Fibroblast of lung (primary cell): ENCODE measurements around the gene SPOCD1. TPM values are rescaled to one million over a fixed set of nuclear protein-coding genes. Genes with fewer than 3 reads are reported as not detected.

Source experiments
- DNase-seq, 2 donors: peaks; one replicate each; pipeline versions ENCODE4 v3.0.0 to v3.0.0-alpha.2; 2010; ENCODE audit warnings: low read depth in 2 of 2
- H2AFZ ChIP-seq: 2 replicates; pipeline ENCODE4 v1.5.1; 2012; ENCODE audit warnings: low read length, control low read depth, inconsistent platforms
- H3K27ac ChIP-seq: 2 replicates; pipeline ENCODE4 v1.5.1; 2011; ENCODE audit warnings: low read length, control low read depth; ENCODE audit not compliant: insufficient read depth
- H3K27me3 ChIP-seq: 2 replicates; pipeline ENCODE4 v1.5.1; 2011; ENCODE audit warnings: mild to moderate bottlenecking, low read length; ENCODE audit not compliant: control insufficient read depth, insufficient read depth
- H3K36me3 ChIP-seq: 2 replicates; pipeline ENCODE4 v1.5.1; 2011; ENCODE audit warnings: low read length; ENCODE audit not compliant: control insufficient read depth, insufficient read depth
- H3K4me1 ChIP-seq: 2 replicates; pipeline ENCODE4 v1.5.1; 2011; ENCODE audit warnings: low read length; ENCODE audit not compliant: control insufficient read depth, insufficient read depth; ENCODE audit errors: extremely low read depth
- H3K4me2 ChIP-seq: 2 replicates; pipeline ENCODE4 v1.5.1; 2011; ENCODE audit warnings: low read length, control low read depth; ENCODE audit not compliant: insufficient read depth; ENCODE audit errors: extremely low read depth
- H3K4me3 ChIP-seq, 4 experiments: fragments of 200-600 bp in 1 of 4; sonication (generic) in 1 of 4; replicated peaks in 1 of 4; 2 replicates each; pipeline ENCODE4 v1.5.1; 2011 to 2016; ENCODE audit warnings: low read length in 4 of 4, low read depth in 3 of 4, mild to moderate bottlenecking in 3 of 4, control low read depth in 2 of 4, inconsistent platforms in 1 of 4, mixed read lengths in 1 of 4; ENCODE audit not compliant: insufficient read depth in 1 of 4; ENCODE audit errors: control extremely low read depth in 1 of 4
- H3K79me2 ChIP-seq: 2 replicates; pipeline ENCODE4 v1.5.1; 2012; ENCODE audit warnings: mild to moderate bottlenecking, low read length, inconsistent platforms; ENCODE audit not compliant: control insufficient read depth, insufficient read depth
- H3K9ac ChIP-seq: 2 replicates; pipeline ENCODE4 v1.5.1; 2011; ENCODE audit warnings: mild to moderate bottlenecking, low read length, control low read depth; ENCODE audit not compliant: insufficient read depth
- H3K9me3 ChIP-seq: 2 replicates; pipeline ENCODE4 v1.5.1; 2012; ENCODE audit warnings: low read depth, low read length; ENCODE audit not compliant: control insufficient read depth, insufficient read depth
- H4K20me1 ChIP-seq: 2 replicates; pipeline ENCODE4 v1.5.1; 2011; ENCODE audit warnings: low read length; ENCODE audit not compliant: control insufficient read depth, insufficient read depth; ENCODE audit errors: extremely low read depth
- EZH2 ChIP-seq: IDR thresholded peaks from 2 replicates; pipeline ENCODE4 v1.5.1; 2012; ENCODE audit warnings: low read length, control low read depth, mild to moderate bottlenecking; ENCODE audit errors: missing control alignments
- polyA plus RNA-seq, 2 donors: library from polyadenylated mRNA; depleted of rRNA in 1 of 2; stranded (reverse) in 1 of 2; unstranded in 1 of 2; fragments of >200 nt; gene quantifications; 2 replicates each; pipeline ENCODE4 v1.2.1, GENCODE V29; 2011 to 2012; ENCODE audit warnings: missing spikeins in 1 of 2
- total RNA-seq: library from RNA; depleted of rRNA; stranded (reverse); fragments of >200 nt; gene quantifications from 2 replicates; pipeline ENCODE4 v1.2.1, GENCODE V29; 2014
- TF ChIP-seq, protein P1 (sequence below), 2 donors: IDR thresholded peaks in 1 of 2; conservative IDR thresholded peaks in 1 of 2; 1 replicate in 1 of 2; 2 replicates in 1 of 2; pipeline ENCODE4 v1.5.1; 2011 to 2012; ENCODE audit warnings: low read length in 2 of 2, control low read depth in 1 of 2, inconsistent platforms in 1 of 2, low read depth in 1 of 2, mild to moderate bottlenecking in 1 of 2

SPOCD1 gene
- total and polyA plus RNA-seq, 2 donors (not counting 1 experiment from before 2014, with no cell fraction given): 47.2 to 55.4 TPM

DNA sequence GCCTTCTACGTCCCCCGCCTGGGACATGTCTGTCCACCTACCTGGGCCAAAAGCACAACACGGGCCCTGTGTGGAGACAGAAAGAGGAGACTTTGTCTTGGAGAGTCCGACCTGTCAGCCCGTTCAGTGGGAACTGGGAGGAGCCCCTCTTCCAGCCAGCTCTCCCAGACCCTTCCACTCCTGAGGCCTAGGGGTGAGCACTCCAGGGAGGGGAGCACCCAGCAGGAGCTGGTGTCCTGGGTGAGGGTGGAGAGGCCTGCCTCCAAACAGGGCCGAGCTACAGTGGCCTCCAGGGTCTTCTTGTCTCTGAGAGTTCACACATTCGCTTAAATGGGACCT is 546 bp downstream of the SPOCD1 start:
- no peaks in the 10 kb centered on the region for H3K9me3 ChIP-seq
- no peaks in the 10 kb centered on the region for H3K4me1 ChIP-seq
- H4K20me1 ChIP-seq: no peaks in the 10 kb centered on the region
- no peak overlapping the region for H3K4me2 ChIP-seq
- no peak overlapping the region for H3K9ac ChIP-seq
- H3K27ac ChIP-seq: no peak overlapping the region
- no peak for DNase-seq
- no peaks in the 10 kb centered on the region for H3K79me2 ChIP-seq
- H3K4me3 ChIP-seq: peak overlapping the region in 1 of 4 experiments; percentile 26
- no peaks in the 10 kb centered on the region for H3K27me3 ChIP-seq
- no peak overlapping the region for H2AFZ ChIP-seq
- no peaks in the 10 kb centered on the region for H3K36me3 ChIP-seq
- TF ChIP-seq EZH2: no peak
- TF ChIP-seq, protein P1, sequence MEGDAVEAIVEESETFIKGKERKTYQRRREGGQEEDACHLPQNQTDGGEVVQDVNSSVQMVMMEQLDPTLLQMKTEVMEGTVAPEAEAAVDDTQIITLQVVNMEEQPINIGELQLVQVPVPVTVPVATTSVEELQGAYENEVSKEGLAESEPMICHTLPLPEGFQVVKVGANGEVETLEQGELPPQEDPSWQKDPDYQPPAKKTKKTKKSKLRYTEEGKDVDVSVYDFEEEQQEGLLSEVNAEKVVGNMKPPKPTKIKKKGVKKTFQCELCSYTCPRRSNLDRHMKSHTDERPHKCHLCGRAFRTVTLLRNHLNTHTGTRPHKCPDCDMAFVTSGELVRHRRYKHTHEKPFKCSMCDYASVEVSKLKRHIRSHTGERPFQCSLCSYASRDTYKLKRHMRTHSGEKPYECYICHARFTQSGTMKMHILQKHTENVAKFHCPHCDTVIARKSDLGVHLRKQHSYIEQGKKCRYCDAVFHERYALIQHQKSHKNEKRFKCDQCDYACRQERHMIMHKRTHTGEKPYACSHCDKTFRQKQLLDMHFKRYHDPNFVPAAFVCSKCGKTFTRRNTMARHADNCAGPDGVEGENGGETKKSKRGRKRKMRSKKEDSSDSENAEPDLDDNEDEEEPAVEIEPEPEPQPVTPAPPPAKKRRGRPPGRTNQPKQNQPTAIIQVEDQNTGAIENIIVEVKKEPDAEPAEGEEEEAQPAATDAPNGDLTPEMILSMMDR (conservative IDR thresholded peaks at IDR 0.05 in 1 of 2, IDR thresholded peaks at IDR 0.05 in 1 of 2; ENCODE audit: low read depth in 1 of 2, low read length in 2 of 2): no peak

DNA sequence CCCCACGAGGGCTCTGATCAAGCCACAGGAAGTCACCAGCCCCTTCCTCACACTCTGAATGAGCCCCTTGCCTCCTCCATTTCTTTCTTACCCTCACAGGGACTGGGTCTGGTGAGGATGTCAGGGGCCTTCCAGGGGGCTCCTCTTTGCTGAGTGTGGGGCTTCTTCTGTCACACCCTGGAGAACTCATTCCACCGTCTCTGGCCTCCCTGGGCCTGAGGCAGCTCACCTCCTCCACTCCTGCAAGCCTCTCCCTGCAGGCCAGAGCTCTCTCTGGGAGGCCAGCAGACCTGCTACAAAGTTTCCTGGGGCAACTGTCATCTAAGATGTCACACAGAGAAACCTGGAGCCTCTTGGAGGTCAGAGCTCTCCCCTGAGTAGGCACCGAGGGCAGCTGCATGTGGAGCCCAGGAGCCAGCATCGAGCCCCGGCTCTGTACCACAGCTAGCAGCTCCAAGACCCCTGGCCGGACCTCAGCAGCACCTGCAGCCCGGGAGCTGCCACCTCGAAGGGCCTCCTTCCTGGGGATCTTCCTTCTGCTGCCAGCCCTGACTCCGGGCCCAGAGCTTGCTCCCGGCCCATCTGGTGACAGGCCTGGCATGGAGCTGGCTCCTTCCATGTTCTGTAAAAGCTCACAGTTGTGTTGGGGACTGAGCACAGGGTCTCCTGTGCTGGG is 1.1 kb downstream of the SPOCD1 start:
- Histone ChIP-seq H3K4me3 (no peak overlapping the region), H2AFZ (no peak overlapping the region), H3K36me3 (no peaks in the 10 kb centered on the region), H3K4me1 (no peaks in the 10 kb centered on the region), H3K4me2 (no peak overlapping the region), H3K79me2 (no peaks in the 10 kb centered on the region), H3K27me3 (no peaks in the 10 kb centered on the region), H3K9me3 (no peaks in the 10 kb centered on the region), H3K27ac (no peak overlapping the region), H3K9ac (no peak overlapping the region), H4K20me1 (no peaks in the 10 kb centered on the region)
- no peak for TF ChIP-seq EZH2
- TF ChIP-seq, protein P1 (conservative IDR thresholded peaks at IDR 0.05 in 1 of 2, IDR thresholded peaks at IDR 0.05 in 1 of 2; ENCODE audit: low read depth in 1 of 2, low read length in 2 of 2): no peak
- DNase-seq: no peak

DNA sequence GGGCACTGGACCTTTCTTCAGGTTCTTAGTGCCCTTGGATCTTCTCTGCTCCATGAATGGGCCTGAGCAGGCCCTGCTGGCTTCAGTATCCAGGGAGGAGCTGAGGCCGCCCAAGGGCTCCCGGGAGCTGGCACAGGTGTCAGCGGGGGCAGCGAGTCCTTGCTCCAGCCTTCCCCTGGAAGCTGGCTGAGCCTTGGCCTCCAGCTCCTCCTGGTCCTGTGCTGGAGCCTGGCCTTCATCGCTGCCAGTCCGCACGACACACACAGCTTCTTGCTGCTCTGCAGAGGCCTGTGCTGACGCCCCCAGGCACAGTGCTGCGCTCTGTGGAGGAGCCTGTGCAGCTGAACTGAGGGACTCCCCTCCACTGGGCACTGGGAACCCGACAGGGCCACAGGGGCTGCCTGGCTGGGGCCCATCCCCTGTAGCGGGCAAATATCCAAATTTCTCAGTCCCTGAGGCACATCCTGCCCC is 1.7 kb downstream of the SPOCD1 start:
- Histone ChIP-seq H3K4me3 (no peak overlapping the region), H3K79me2 (no peaks in the 10 kb centered on the region), H2AFZ (no peak overlapping the region), H3K9ac (no peak overlapping the region), H3K4me2 (no peak overlapping the region), H3K4me1 (no peaks in the 10 kb centered on the region), H3K27ac (no peak overlapping the region), H4K20me1 (no peaks in the 10 kb centered on the region), H3K36me3 (no peaks in the 10 kb centered on the region), H3K9me3 (no peaks in the 10 kb centered on the region), H3K27me3 (no peaks in the 10 kb centered on the region)
- DNase-seq: no peak
- TF ChIP-seq EZH2: no peak
